H9 (cell line): ENCODE measurements around the gene WDR33. TPM values are rescaled to one million over a fixed set of nuclear protein-coding genes. Genes with fewer than 3 reads are reported as not detected.

Source experiments
- DNase-seq: peaks from one replicate; pipeline ENCODE4 v3.0.0-alpha.2; 2017
- H2AFZ ChIP-seq: one replicate; pipeline ENCODE4 v1.6.1; 2013; ENCODE audit warnings: mild to moderate bottlenecking, low read length, control low read depth, moderate library complexity
- H2AK5ac ChIP-seq: 2 replicates; pipeline ENCODE4 v1.6.1; 2013; ENCODE audit warnings: low read length, control low read depth, mixed read lengths; ENCODE audit not compliant: insufficient read length
- H2BK120ac ChIP-seq: one replicate; pipeline ENCODE4 v1.6.1; 2013; ENCODE audit warnings: low read depth, mild to moderate bottlenecking, low read length, control low read depth, inconsistent platforms; ENCODE audit not compliant: poor library complexity, severe bottlenecking
- H2BK12ac ChIP-seq: 2 replicates; pipeline ENCODE4 v1.6.1; 2013; ENCODE audit warnings: low read length, control low read depth, mixed read lengths, low read depth; ENCODE audit not compliant: insufficient read length
- H2BK15ac ChIP-seq: 2 replicates; pipeline ENCODE4 v1.6.1; 2013; ENCODE audit warnings: low read depth, low read length, control low read depth
- H2BK20ac ChIP-seq: one replicate; pipeline ENCODE4 v1.6.1; 2013; ENCODE audit warnings: low read depth, mild to moderate bottlenecking, low read length, control low read depth, inconsistent platforms; ENCODE audit not compliant: poor library complexity, severe bottlenecking
- H2BK5ac ChIP-seq: 2 replicates; pipeline ENCODE4 v1.6.1; 2013; ENCODE audit warnings: low read length, control low read depth, mixed read lengths; ENCODE audit not compliant: insufficient read length
- H3K14ac ChIP-seq: 2 replicates; pipeline ENCODE4 v1.6.1; 2013; ENCODE audit warnings: low read length, control low read depth; ENCODE audit not compliant: insufficient read depth
- H3K18ac ChIP-seq: 2 replicates; pipeline ENCODE4 v1.6.1; 2013; ENCODE audit warnings: low read depth, mild to moderate bottlenecking, mixed read lengths, low read length, control low read depth; ENCODE audit not compliant: insufficient read length
- H3K23ac ChIP-seq: 2 replicates; pipeline ENCODE4 v1.6.1; 2013; ENCODE audit warnings: low read length, control low read depth, mixed read lengths, low read depth; ENCODE audit not compliant: insufficient read length
- H3K23me2 ChIP-seq: 2 replicates; pipeline ENCODE4 v1.6.1; 2013; ENCODE audit warnings: low read depth, mild to moderate bottlenecking, mixed read lengths, low read length, control low read depth; ENCODE audit not compliant: insufficient read length, poor library complexity, severe bottlenecking
- H3K27ac ChIP-seq: 2 replicates; pipeline ENCODE4 v1.5.1; 2013; ENCODE audit warnings: low read length, control low read depth, mixed read lengths, low read depth; ENCODE audit not compliant: insufficient read length
- H3K27me3 ChIP-seq: 2 replicates; pipeline ENCODE4 v1.6.1; 2013; ENCODE audit warnings: low read length, control low read depth, inconsistent platforms; ENCODE audit not compliant: insufficient read depth
- H3K4ac ChIP-seq: 2 replicates; pipeline ENCODE4 v1.6.1; 2013; ENCODE audit warnings: low read depth, mild to moderate bottlenecking, control low read depth, inconsistent platforms, low read length, moderate library complexity
- H3K4me1 ChIP-seq: 2 replicates; pipeline ENCODE4 v1.6.1; 2013; ENCODE audit warnings: low read length, control low read depth, inconsistent platforms; ENCODE audit not compliant: insufficient read depth
- H3K4me2 ChIP-seq: 2 replicates; pipeline ENCODE4 v1.6.1; 2013; ENCODE audit warnings: low read length, control low read depth, mixed read lengths; ENCODE audit not compliant: insufficient read length, insufficient read depth
- H3K56ac ChIP-seq: 2 replicates; pipeline ENCODE4 v1.6.1; 2013; ENCODE audit warnings: low read depth, mild to moderate bottlenecking, mixed read lengths, low read length, control low read depth; ENCODE audit not compliant: insufficient read length
- H3K79me1 ChIP-seq: 2 replicates; pipeline ENCODE4 v1.6.1; 2013; ENCODE audit warnings: low read depth, mild to moderate bottlenecking, moderate library complexity, low read length, control low read depth, inconsistent platforms; ENCODE audit not compliant: insufficient read depth, poor library complexity, severe bottlenecking
- H3K79me2 ChIP-seq: 2 replicates; pipeline ENCODE4 v1.6.1; 2013; ENCODE audit warnings: low read length, control low read depth, inconsistent platforms; ENCODE audit not compliant: insufficient read depth
- H3K9ac ChIP-seq: 2 replicates; pipeline ENCODE4 v1.6.1; 2013; ENCODE audit warnings: low read length, control low read depth, mixed read lengths; ENCODE audit not compliant: insufficient read length; ENCODE audit errors: extremely low read depth
- H3K9me3 ChIP-seq: one replicate; pipeline ENCODE4 v1.6.1; 2013; ENCODE audit warnings: low read depth, low read length, inconsistent platforms; ENCODE audit not compliant: control insufficient read depth
- H3T11ph ChIP-seq: one replicate; pipeline ENCODE4 v1.6.1; 2013; ENCODE audit warnings: mild to moderate bottlenecking, low read length, control low read depth, inconsistent platforms
- H4K20me1 ChIP-seq: one replicate; pipeline ENCODE4 v1.6.1; 2013; ENCODE audit not compliant: control insufficient read depth, insufficient read length, insufficient read depth
- H4K5ac ChIP-seq: 2 replicates; pipeline ENCODE4 v1.6.1; 2013; ENCODE audit warnings: low read depth, mild to moderate bottlenecking, mixed read lengths, low read length, control low read depth; ENCODE audit not compliant: insufficient read length
- H4K8ac ChIP-seq: replicated peaks from 2 replicates; pipeline ENCODE4 v1.6.1; 2013; ENCODE audit warnings: low read length, control low read depth, mixed read lengths, low read depth; ENCODE audit not compliant: insufficient read length
- H4K91ac ChIP-seq: 2 replicates; pipeline ENCODE4 v1.6.1; 2013; ENCODE audit warnings: low read depth, mild to moderate bottlenecking, moderate library complexity, mixed read lengths, low read length, control low read depth; ENCODE audit not compliant: insufficient read length
- H3K27ac Mint-ChIP-seq, 3 experiments: 2 replicates in 2 of 3; 3 replicates in 1 of 3; pipeline ENCODE4 v1.8.0; 2020 to 2021; ENCODE audit warnings: mixed read lengths in 3 of 3, mild to moderate bottlenecking in 1 of 3, moderate library complexity in 1 of 3
- H3K27me3 Mint-ChIP-seq: 2 replicates; pipeline ENCODE4 v1.8.0; 2021; ENCODE audit warnings: low read depth, mild to moderate bottlenecking, moderate library complexity, mixed read lengths
- H3K36me3 Mint-ChIP-seq, 3 experiments: 2 replicates in 2 of 3; 3 replicates in 1 of 3; pipeline ENCODE4 v1.8.0; 2020 to 2021; ENCODE audit warnings: low read depth in 3 of 3, mixed read lengths in 3 of 3; ENCODE audit not compliant: insufficient read depth in 1 of 3
- H3K4me1 Mint-ChIP-seq, 2 experiments: 2 replicates each; pipeline ENCODE4 v1.8.0; 2020; ENCODE audit warnings: mixed read lengths in 2 of 2
- H3K4me3 Mint-ChIP-seq, 2 experiments: 2 replicates in 1 of 2; 3 replicates in 1 of 2; pipeline ENCODE4 v1.8.0; 2020 to 2021; ENCODE audit warnings: mild to moderate bottlenecking in 2 of 2, mixed read lengths in 2 of 2, moderate library complexity in 1 of 2
- H3K9me3 Mint-ChIP-seq, 2 experiments: 2 replicates in 1 of 2; 3 replicates in 1 of 2; pipeline ENCODE4 v1.8.0; 2020; ENCODE audit warnings: mild to moderate bottlenecking in 2 of 2, mixed read lengths in 2 of 2, moderate library complexity in 1 of 2
- CTCF ChIP-seq: fragments of 200-600 bp; sonication (generic); conservative IDR thresholded peaks from 3 replicates; pipeline ENCODE4 v1.8.0; 2021; ENCODE audit warnings: antibody characterized with exemption, mild to moderate bottlenecking
- WGBS: extraction: QIAGEN DNeasy Blood & Tissue Kit; methylation state at CpG from one replicate; pipeline ENCODE4 v1.1.7; 2013; ENCODE audit warnings: missing lambda C conversion rate, low lambda C conversion rate, mixed read lengths; ENCODE audit not compliant: insufficient read length; ENCODE audit errors: extremely low coverage; 5-methylcytosine and 5-hydroxymethylcytosine counted together
- total RNA-seq: library from RNA; stranded (reverse); gene quantifications from 2 replicates; pipeline ENCODE4 v1.2.1, GENCODE V29; 2021

The WDR33 gene
- total RNA-seq, 1 experiment from 2014 or later = 86.0 TPM

- Histone ChIP-seq H3K9me3 (no peaks in the 10 kb centered on the region), H4K20me1 (no peaks in the 10 kb centered on the region), H3K79me1 (no peaks in the 10 kb centered on the region), H3K4ac (no peak overlapping the region), H3K9ac (no peak overlapping the region), H4K5ac (no peak overlapping the region), H2BK5ac (no peak overlapping the region), H4K8ac (no peak overlapping the region), H3K79me2 (no peaks in the 10 kb centered on the region), H3K23ac (no peak overlapping the region), H4K91ac (no peak overlapping the region), H3K18ac (no peak overlapping the region), H2AK5ac (no peak overlapping the region), H2BK120ac (no peak overlapping the region), H3K4me1 (no peaks in the 10 kb centered on the region), H3K23me2 (no peaks in the 10 kb centered on the region), H2BK20ac (no peak overlapping the region), H3K56ac (no peak overlapping the region), H3T11ph (no peak overlapping the region), H3K27me3 (no peaks in the 10 kb centered on the region), H2BK12ac (no peak overlapping the region), H3K27ac (no peak overlapping the region), H3K4me2 (no peak overlapping the region), H2AFZ (no peak overlapping the region), H3K14ac (no peak overlapping the region), H2BK15ac (no peak overlapping the region)
- Mint-ChIP-seq H3K4me1 (no peaks in the 10 kb centered on the region), H3K27ac (no peak overlapping the region), H3K36me3 (peaks cover 0 to 26% (median 17%) of the 10 kb centered on the region in 3 experiments; a peak in 5 of 7 replicates), H3K27me3 (no peaks in the 10 kb centered on the region), H3K9me3 (no peaks in the 10 kb centered on the region), H3K4me3 (no peak overlapping the region)
- no peak for TF ChIP-seq CTCF
- no CpG with 5 or more reads among the region's 6 CpGs for WGBS
- no peak for DNase-seq
Observed at GRCh38 chr2:127733113-127733815, 77.7 kb downstream of the WDR33 start.
